H1 (cell line): ENCODE measurements around the gene DISC1. TPM values are rescaled to one million over a fixed set of nuclear protein-coding genes. Genes with fewer than 3 reads are reported as not detected.

Experiments
- E2F6 ChIP-seq: IDR thresholded peaks from 2 replicates; pipeline ENCODE4 v1.6.1; 2012; ENCODE audit warnings: inconsistent platforms
- FOSL1 ChIP-seq: IDR thresholded peaks from 2 replicates; pipeline ENCODE4 v1.6.1; 2011; ENCODE audit warnings: mild to moderate bottlenecking, low read depth, low read length, moderate library complexity; ENCODE audit not compliant: insufficient read depth
- JUND ChIP-seq: IDR thresholded peaks from 2 replicates; pipeline ENCODE4 v1.6.1; 2011; ENCODE audit warnings: mild to moderate bottlenecking, improper control_type of control experiment, low read length
- RAD21 ChIP-seq, 2 experiments: IDR thresholded peaks in 1 of 2; conservative IDR thresholded peaks in 1 of 2; 2 replicates each; pipeline ENCODE4 v1.6.1; 2011; ENCODE audit warnings: low read depth in 2 of 2, low read length in 2 of 2, improper control_type of control experiment in 1 of 2, inconsistent platforms in 1 of 2, mild to moderate bottlenecking in 1 of 2, moderate library complexity in 1 of 2
- polyA plus RNA-seq, 7 experiments: library from polyadenylated mRNA; depleted of rRNA in 3 of 7; stranded (reverse) in 5 of 7; unstranded in 2 of 7; fragments of >200 nt in 5 of 7; fragments of 200-250 nt in 2 of 7; gene quantifications; 1 replicate in 5 of 7; 2 replicates in 1 of 7; 4 replicates in 1 of 7; pipeline versions ENCODE4 v1.2.1 to v1.2.3, GENCODE V29; 2011 to 2013; ENCODE audit warnings: missing spikeins in 2 of 7, mixed read lengths in 2 of 7
- total RNA-seq: library from RNA; stranded (reverse); fragmentation: NEBNext Ultra II Directional; extraction: Animal tissue kit (Norgen Biotek cat#: 25700); gene quantifications from 2 replicates; pipeline ENCODE4 v1.2.1, GENCODE V29; 2021
- TF ChIP-seq, protein P1 (sequence below): IDR thresholded peaks from 2 replicates; pipeline ENCODE4 v1.6.1; 2011; ENCODE audit warnings: low read depth, mild to moderate bottlenecking, low read length; ENCODE audit not compliant: insufficient read depth

DISC1 gene
- total and polyA plus RNA-seq, 2 of the 8 experiments (the other 6 are each of a cell fraction or from before 2014, with no cell fraction given), result 1.1 to 3.5 TPM

DNA sequence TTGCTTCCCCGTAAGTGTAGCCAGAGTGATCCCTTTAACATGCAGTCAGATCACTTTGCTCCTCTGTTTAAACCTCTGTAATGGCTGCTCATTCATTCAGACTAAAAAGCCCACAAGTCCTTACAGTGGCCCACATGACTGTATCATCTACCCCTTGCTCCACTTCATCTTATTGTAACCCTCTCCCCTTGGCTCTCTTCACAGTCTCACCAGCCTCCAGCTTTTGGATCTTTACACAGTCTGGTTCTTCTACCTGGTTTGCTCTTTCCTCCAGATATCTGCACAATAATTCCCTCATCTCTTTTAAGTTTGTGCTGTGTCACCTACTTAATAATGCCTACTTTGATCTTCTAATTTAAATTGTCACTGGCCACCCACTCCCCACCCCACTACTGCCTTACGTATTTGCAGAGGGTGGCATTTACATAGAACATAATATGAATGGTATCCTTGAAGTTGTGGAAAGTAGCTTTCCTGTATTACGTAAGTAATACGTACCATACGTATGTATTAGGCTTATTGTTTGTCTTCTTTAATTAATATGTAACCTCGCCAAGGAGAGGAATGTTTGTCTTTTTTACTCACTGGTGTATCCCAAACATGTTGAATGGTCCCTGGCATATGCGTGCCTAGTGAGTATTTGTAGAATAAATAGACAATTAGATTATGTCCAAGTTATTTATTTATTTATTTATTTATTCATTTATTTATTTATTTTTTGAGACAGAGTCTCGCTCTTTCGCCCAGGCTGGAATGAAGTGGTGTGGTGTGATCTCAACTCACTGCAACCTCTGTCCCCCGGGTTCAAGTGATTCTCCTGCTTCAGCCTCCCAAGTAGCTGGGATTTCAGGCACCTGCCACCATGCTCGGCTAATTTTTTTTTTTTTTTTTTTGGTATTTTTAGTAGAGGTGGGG, 49.5 kb upstream of the DISC1 start (continued):
- TF ChIP-seq, protein P1, sequence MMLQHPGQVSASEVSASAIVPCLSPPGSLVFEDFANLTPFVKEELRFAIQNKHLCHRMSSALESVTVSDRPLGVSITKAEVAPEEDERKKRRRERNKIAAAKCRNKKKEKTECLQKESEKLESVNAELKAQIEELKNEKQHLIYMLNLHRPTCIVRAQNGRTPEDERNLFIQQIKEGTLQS, result no peak
- TF ChIP-seq RAD21 (IDR thresholded peaks at IDR 0.05 in 1 of 2, conservative IDR thresholded peaks at IDR 0.05 in 1 of 2; ENCODE audit: low read depth in 2 of 2, low read length in 2 of 2) (no peak), JUND (no peak), FOSL1 (no peak), E2F6 (no peak)
